Mesendoderm (in vitro differentiated cells): ENCODE measurements around the gene RDM1. TPM values are rescaled to one million over a fixed set of nuclear protein-coding genes. Genes with fewer than 3 reads are reported as not detected.

Experiments
- DNase-seq: peaks from one replicate; pipeline ENCODE4 v3.0.0; 2013
- H2AK5ac ChIP-seq: 2 replicates; pipeline ENCODE4 v1.6.1; 2013; ENCODE audit warnings: low read length, inconsistent platforms
- H2BK120ac ChIP-seq: 2 replicates; pipeline ENCODE4 v1.6.1; 2013; ENCODE audit warnings: low read depth, mild to moderate bottlenecking, low read length, moderate library complexity, mixed read lengths
- H2BK15ac ChIP-seq: replicated peaks from 2 replicates; pipeline ENCODE4 v1.6.1; 2013; ENCODE audit warnings: low read depth, mild to moderate bottlenecking, moderate library complexity
- H2BK5ac ChIP-seq: 2 replicates; pipeline ENCODE4 v1.6.1; 2013; ENCODE audit warnings: low read length, inconsistent platforms
- H3K18ac ChIP-seq: 2 replicates; pipeline ENCODE4 v1.6.1; 2013; ENCODE audit warnings: mild to moderate bottlenecking, low read length, mixed read lengths
- H3K23ac ChIP-seq: one replicate; pipeline ENCODE4 v1.6.1; 2013; ENCODE audit warnings: low read length
- H3K27ac ChIP-seq: 2 replicates; pipeline ENCODE4 v1.5.1; 2013; ENCODE audit warnings: low read depth, mild to moderate bottlenecking, inconsistent platforms, low read length, moderate library complexity
- H3K27me3 ChIP-seq: 2 replicates; pipeline ENCODE4 v1.6.1; 2013; ENCODE audit warnings: low read length, control low read depth, mild to moderate bottlenecking, inconsistent platforms; ENCODE audit not compliant: insufficient read depth, poor library complexity
- H3K36me3 ChIP-seq: 2 replicates; pipeline ENCODE4 v1.6.1; 2013; ENCODE audit warnings: low read length, inconsistent platforms; ENCODE audit not compliant: control insufficient read depth, insufficient read depth
- H3K4ac ChIP-seq: one replicate; pipeline ENCODE4 v1.6.1; 2013; ENCODE audit warnings: low read depth, mild to moderate bottlenecking, low read length, moderate library complexity
- H3K4me1 ChIP-seq: 2 replicates; pipeline ENCODE4 v1.6.1; 2013; ENCODE audit warnings: low read depth, low read length, inconsistent platforms; ENCODE audit not compliant: control insufficient read depth
- H3K4me2 ChIP-seq: 2 replicates; pipeline ENCODE4 v1.6.1; 2013; ENCODE audit warnings: low read length
- H3K4me3 ChIP-seq: 2 replicates; pipeline ENCODE4 v1.5.1; 2013; ENCODE audit warnings: mild to moderate bottlenecking, low read length
- H3K56ac ChIP-seq: one replicate; pipeline ENCODE4 v1.6.1; 2013; ENCODE audit warnings: low read length
- H3K79me1 ChIP-seq: 2 replicates; pipeline ENCODE4 v1.6.1; 2013; ENCODE audit warnings: low read length, inconsistent platforms
- H3K79me2 ChIP-seq: 2 replicates; pipeline ENCODE4 v1.6.1; 2013; ENCODE audit warnings: mild to moderate bottlenecking, low read length; ENCODE audit not compliant: control insufficient read depth, insufficient read depth
- H3K9ac ChIP-seq: 2 replicates; pipeline ENCODE4 v1.6.1; 2013; ENCODE audit warnings: low read length, inconsistent platforms
- H4K5ac ChIP-seq: one replicate; pipeline ENCODE4 v1.6.1; 2013; ENCODE audit warnings: low read length
- H4K8ac ChIP-seq: one replicate; pipeline ENCODE4 v1.6.1; 2013; ENCODE audit warnings: low read depth, mild to moderate bottlenecking, control low read depth, low read length, moderate library complexity
- WGBS: extraction: QIAGEN DNeasy Blood & Tissue Kit; methylation state at CpG from one replicate; pipeline ENCODE4 v1.1.7; 2013; ENCODE audit warnings: low lambda C conversion rate, missing lambda C conversion rate; ENCODE audit not compliant: insufficient coverage; ENCODE audit errors: extremely low coverage; 5-methylcytosine and 5-hydroxymethylcytosine counted together
- polyA plus RNA-seq, 2 experiments: library from polyadenylated mRNA; stranded (reverse); fragments of 200-250 nt; gene quantifications; one replicate each; pipeline ENCODE4 v1.2.3, GENCODE V29; 2013

RDM1 gene
- polyA plus RNA-seq (2013, experiment 1 of 2) = 1.4 TPM
- polyA plus RNA-seq (2013, experiment 2 of 2) = 1.5 TPM

DNA sequence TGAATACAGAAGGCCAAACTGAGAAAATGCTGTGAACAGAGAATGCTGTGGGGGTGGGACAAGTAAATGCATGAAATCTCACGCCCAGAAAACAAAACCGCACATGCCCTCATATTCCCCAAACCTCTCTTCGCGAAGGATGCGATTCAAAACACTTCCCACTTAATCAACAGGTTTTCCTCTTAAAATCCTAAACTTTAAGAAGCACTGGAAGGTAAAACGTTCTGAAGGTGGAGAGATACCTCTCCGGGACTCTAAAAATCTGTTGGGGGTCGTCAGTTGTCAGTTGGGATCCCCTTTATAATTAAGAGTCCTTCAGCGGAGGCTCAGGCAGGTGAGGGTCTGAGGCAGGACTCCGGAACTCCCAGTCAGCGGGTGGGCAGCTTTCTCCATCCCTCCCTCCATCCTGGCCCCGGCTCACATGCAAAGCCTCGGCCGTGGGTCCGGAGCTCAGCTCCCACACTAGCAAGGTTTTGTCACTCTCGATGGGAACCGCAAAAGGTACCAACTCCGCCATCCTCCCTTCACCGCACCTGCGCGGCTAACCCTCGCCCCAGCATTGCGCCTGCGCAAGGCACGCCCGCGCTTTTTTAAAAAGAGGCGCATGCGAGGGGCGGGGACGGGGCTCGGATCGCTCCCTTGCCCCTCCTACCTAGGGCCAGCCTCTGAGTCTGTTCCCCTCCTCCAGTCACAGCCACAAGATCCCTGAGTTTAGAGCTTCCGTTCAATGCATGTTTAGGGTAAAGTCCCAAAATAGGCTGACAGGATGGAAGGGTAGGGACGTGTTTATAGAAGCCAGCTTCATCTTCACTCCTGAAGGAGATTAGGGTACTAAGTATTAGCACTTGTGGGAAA lies at the start of gene RDM1:
RDM1 (minus strand) TSS at position 563 of the 855 bp plus-strand sequence; CDS start at position 517, 46 bp downstream.
- H3K4me1 ChIP-seq = peaks cover 3% of the 10 kb centered on the region
- H3K9ac ChIP-seq = peak within 1 kb of the TSS; percentile 47
- peak within 1 kb of the TSS; percentile 4 for H3K4me2 ChIP-seq
- peak within 1 kb of the TSS; percentile 77 for H4K5ac ChIP-seq
- no peak within 1 kb of the TSS for H2BK15ac ChIP-seq
- no CpG with 5 or more reads among the region's 35 CpGs for WGBS
- no peaks in the 10 kb centered on the region for H3K27me3 ChIP-seq
- H3K18ac ChIP-seq = no peak within 1 kb of the TSS
- no peak within 1 kb of the TSS for H2BK5ac ChIP-seq
- H2BK120ac ChIP-seq = no peak within 1 kb of the TSS
- DNase-seq = peak; percentile 92
- H3K79me1 ChIP-seq = no peaks in the 10 kb centered on the region
- H4K8ac ChIP-seq = no peak within 1 kb of the TSS
- H3K27ac ChIP-seq = no peak within 1 kb of the TSS
- peak within 1 kb of the TSS; percentile 76 for H3K56ac ChIP-seq
- H2AK5ac ChIP-seq = no peak within 1 kb of the TSS
- no peak within 1 kb of the TSS for H3K4ac ChIP-seq
- peak within 1 kb of the TSS; percentile 9 for H3K4me3 ChIP-seq
- H3K23ac ChIP-seq = no peak within 1 kb of the TSS
- no peaks in the 10 kb centered on the region for H3K36me3 ChIP-seq
- no peaks in the 10 kb centered on the region for H3K79me2 ChIP-seq

DNA sequence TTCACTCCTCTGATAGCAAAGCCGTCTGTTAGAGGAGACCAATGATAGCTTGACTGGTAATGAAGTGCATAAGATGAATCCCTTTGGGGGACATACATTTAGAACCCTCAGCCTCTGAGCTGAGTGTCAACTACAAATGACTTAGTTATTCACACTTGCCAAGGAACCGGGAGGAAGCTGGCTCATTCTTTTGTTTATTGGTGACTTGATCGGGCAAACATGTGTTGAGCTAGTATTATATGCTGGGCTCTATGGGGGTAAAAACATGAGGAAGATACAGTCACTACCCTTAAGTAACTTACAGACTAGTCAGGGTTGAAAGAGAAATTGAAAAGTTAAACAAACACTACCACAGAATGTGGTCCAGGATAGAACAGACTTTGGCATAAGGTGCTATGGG lies 47.8 kb upstream of the RDM1 start:
- H4K5ac ChIP-seq = no peak overlapping the region
- H3K27me3 ChIP-seq = no peaks in the 10 kb centered on the region
- H3K4me1 ChIP-seq = no peaks in the 10 kb centered on the region
- no peak overlapping the region for H3K4me3 ChIP-seq
- no peak overlapping the region for H4K8ac ChIP-seq
- H3K79me2 ChIP-seq = no peaks in the 10 kb centered on the region
- no peak overlapping the region for H2AK5ac ChIP-seq
- H3K18ac ChIP-seq = no peak overlapping the region
- no peak for DNase-seq
- H3K9ac ChIP-seq = no peak overlapping the region
- no peak overlapping the region for H3K4me2 ChIP-seq
- H3K36me3 ChIP-seq = no peaks in the 10 kb centered on the region
- WGBS = no CpG with 5 or more reads among the region's 3 CpGs
- no peak overlapping the region for H3K27ac ChIP-seq
- H2BK5ac ChIP-seq = no peak overlapping the region
- H3K79me1 ChIP-seq = no peaks in the 10 kb centered on the region
- H3K56ac ChIP-seq = no peak overlapping the region
- H2BK120ac ChIP-seq = no peak overlapping the region
- no peak overlapping the region for H3K4ac ChIP-seq
- no peak overlapping the region for H3K23ac ChIP-seq
- H2BK15ac ChIP-seq = no peak overlapping the region

GRCh38 chr17:35977509-35977908 lies 46.9 kb upstream of the RDM1 start:
- H3K27ac ChIP-seq = no peak overlapping the region
- WGBS = no CpG with 5 or more reads among the region's 7 CpGs
- no peak for DNase-seq

DNA sequence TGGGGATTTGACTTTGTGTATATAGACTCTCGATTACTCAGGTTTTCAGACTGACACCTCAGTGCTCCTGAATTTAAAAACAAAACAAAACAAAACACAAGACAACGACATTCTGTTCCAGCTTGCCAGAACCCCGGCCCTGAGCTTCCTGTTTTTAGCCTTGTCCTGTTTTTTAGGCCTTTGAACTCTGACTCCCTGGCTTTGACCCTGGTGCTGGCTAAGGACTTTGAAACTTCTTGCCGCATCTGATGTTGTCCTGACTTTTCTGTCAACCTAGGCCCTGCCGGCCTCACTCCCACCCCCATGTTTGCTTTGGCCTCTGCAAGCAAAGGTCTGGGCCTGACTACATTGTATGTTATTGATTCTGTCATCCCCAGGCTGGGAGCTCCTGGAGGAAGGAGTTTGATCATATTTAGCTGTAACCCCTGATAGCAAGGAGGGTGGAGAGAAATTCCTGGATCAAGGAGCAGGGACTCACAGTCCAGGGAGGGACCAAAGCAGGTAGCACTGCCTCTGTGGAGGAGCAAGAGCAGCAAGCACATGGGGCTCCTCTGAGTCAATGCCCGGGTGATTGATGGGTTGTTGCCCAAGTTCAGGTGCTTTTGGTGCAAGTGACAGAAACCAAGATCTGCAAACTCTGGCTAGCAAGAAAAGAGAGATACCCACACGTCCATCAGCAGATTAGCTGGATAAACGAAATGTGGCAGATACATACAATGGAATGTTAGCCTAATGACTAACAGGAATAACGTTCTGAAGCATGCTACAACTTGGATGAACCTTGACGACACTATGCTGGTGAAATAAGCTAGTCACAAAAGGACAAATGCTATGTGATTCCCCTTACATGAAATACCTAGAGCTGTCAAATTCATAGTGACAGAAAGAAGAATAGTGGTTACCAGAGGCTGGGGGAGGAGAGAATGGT lies 43.0 kb upstream of the RDM1 start:
- peak; percentile 11 for DNase-seq

More at GRCh38 chr17:35977509-35977908, 46.9 kb upstream of the RDM1 start:
- Histone ChIP-seq H4K5ac (no peak overlapping the region), H2BK5ac (no peak overlapping the region), H3K4me3 (no peak overlapping the region), H2BK120ac (no peak overlapping the region), H2BK15ac (no peak overlapping the region), H3K4me1 (no peaks in the 10 kb centered on the region), H3K23ac (no peak overlapping the region), H3K4me2 (no peak overlapping the region), H3K56ac (no peak overlapping the region), H3K79me1 (no peaks in the 10 kb centered on the region), H3K36me3 (no peaks in the 10 kb centered on the region), H3K9ac (no peak overlapping the region), H3K79me2 (no peaks in the 10 kb centered on the region), H3K18ac (no peak overlapping the region), H4K8ac (no peak overlapping the region), H3K4ac (no peak overlapping the region), H2AK5ac (no peak overlapping the region), H3K27me3 (no peaks in the 10 kb centered on the region)

GRCh38 chr17:35972945-35973332 lies 42.4 kb upstream of the RDM1 start:
- Histone ChIP-seq H4K8ac (no peak overlapping the region), H3K27ac (no peak overlapping the region), H2BK5ac (no peak overlapping the region), H3K79me2 (no peaks in the 10 kb centered on the region), H2BK15ac (no peak overlapping the region), H3K4me2 (no peak overlapping the region), H3K4ac (no peak overlapping the region), H2AK5ac (no peak overlapping the region), H3K36me3 (no peaks in the 10 kb centered on the region), H3K79me1 (no peaks in the 10 kb centered on the region), H3K27me3 (no peaks in the 10 kb centered on the region), H3K56ac (no peak overlapping the region), H3K9ac (no peak overlapping the region), H3K18ac (no peak overlapping the region), H3K4me1 (no peaks in the 10 kb centered on the region), H2BK120ac (no peak overlapping the region), H3K23ac (no peak overlapping the region), H4K5ac (no peak overlapping the region), H3K4me3 (no peak overlapping the region)
- DNase-seq = no peak
- no CpG with 5 or more reads among the region's 4 CpGs for WGBS

More for the DNA sequence above, 43.0 kb upstream of the RDM1 start:
- Histone ChIP-seq H3K4me2 (no peak overlapping the region), H3K4me1 (no peaks in the 10 kb centered on the region), H2BK120ac (no peak overlapping the region), H3K27ac (no peak overlapping the region), H3K4me3 (no peak overlapping the region), H3K4ac (no peak overlapping the region), H2BK5ac (no peak overlapping the region), H3K23ac (no peak overlapping the region), H3K79me2 (no peaks in the 10 kb centered on the region), H2BK15ac (no peak overlapping the region), H3K36me3 (no peaks in the 10 kb centered on the region), H3K9ac (no peak overlapping the region), H3K18ac (no peak overlapping the region), H2AK5ac (no peak overlapping the region), H4K5ac (no peak overlapping the region), H4K8ac (no peak overlapping the region), H3K56ac (no peak overlapping the region), H3K79me1 (no peaks in the 10 kb centered on the region), H3K27me3 (no peaks in the 10 kb centered on the region)
- no CpG with 5 or more reads among the region's 10 CpGs for WGBS
